PC-9 (cell line): ENCODE data around the gene POU6F2. TPM values are rescaled to one million over a fixed set of nuclear protein-coding genes. Genes with fewer than 3 reads are reported as not detected.

ENCODE experiments used
- BruUV-seq: library from RNA; stranded (reverse); fragments of 400-500 nt; replicated peaks from 2 replicates; lab custom pipeline; 2021; lab: Mats Ljungman, UMichigan
- CTCF ChIA-PET: fragments of 300-600 bp; sonication (Branson Sonifier 250); formaldehyde crosslinking; loops from one replicate; lab custom pipeline; 2022; ENCODE audit warnings: antibody characterized with exemption; lab: Charles Lee
- POLR2A ChIA-PET: fragments of 300-600 bp; sonication (Branson Sonifier 250); formaldehyde crosslinking; loops from one replicate; lab custom pipeline; 2022; ENCODE audit warnings: antibody characterized with exemption; ENCODE audit not compliant: unreplicated experiment; lab: Charles Lee
- DNase-seq, 2 experiments: peaks; one replicate each; pipeline versions ENCODE4 v3.0.0 to v3.0.0-alpha.2; 2015 to 2022; ENCODE audit warnings: mixed read lengths in 1 of 2
- H2AFZ ChIP-seq: fragments of 200-600 bp; sonication (generic); 2 replicates; pipeline ENCODE4 v1.8.1; 2017; ENCODE audit warnings: antibody characterized with exemption
- H3F3A ChIP-seq: fragments of 200-600 bp; sonication (generic); 2 replicates; pipeline ENCODE4 v1.8.1; 2017; ENCODE audit warnings: antibody characterized with exemption, mild to moderate bottlenecking, low read depth; ENCODE audit not compliant: insufficient read depth
- H3K27ac ChIP-seq: fragments of 200-600 bp; sonication (generic); 2 replicates; pipeline ENCODE4 v1.6.1; 2016; ENCODE audit warnings: mixed run types
- H3K27me3 ChIP-seq: fragments of 200-600 bp; sonication (generic); 2 replicates; pipeline ENCODE4 v1.6.1; 2016; ENCODE audit warnings: low read depth, mixed run types; ENCODE audit not compliant: insufficient read depth
- H3K36me3 ChIP-seq: fragments of 200-600 bp; sonication (generic); 2 replicates; pipeline ENCODE4 v1.6.1; 2016; ENCODE audit warnings: low read depth, mixed run types
- H3K4me1 ChIP-seq: fragments of 200-600 bp; sonication (generic); replicated peaks from 2 replicates; pipeline ENCODE4 v1.6.1; 2016; ENCODE audit warnings: mixed run types; ENCODE audit not compliant: insufficient read depth
- H3K4me2 ChIP-seq: fragments of 200-600 bp; sonication (generic); 2 replicates; pipeline ENCODE4 v1.6.1; 2017; ENCODE audit warnings: mixed run types
- H3K4me3 ChIP-seq: fragments of 200-600 bp; sonication (generic); 2 replicates; pipeline ENCODE4 v1.6.1; 2016; ENCODE audit warnings: mixed run types
- H3K79me2 ChIP-seq: fragments of 200-600 bp; sonication (generic); 2 replicates; pipeline ENCODE4 v1.6.1; 2017; ENCODE audit warnings: low read depth, mixed run types
- H3K9me2 ChIP-seq: fragments of 200-600 bp; sonication (generic); 2 replicates; pipeline ENCODE4 v1.8.1; 2017; ENCODE audit warnings: mild to moderate bottlenecking; ENCODE audit not compliant: insufficient read depth
- H3K9me3 ChIP-seq: fragments of 200-600 bp; sonication (generic); 2 replicates; pipeline ENCODE4 v1.8.1; 2016; ENCODE audit warnings: low read depth; ENCODE audit not compliant: insufficient read depth
- H4K20me1 ChIP-seq: fragments of 200-600 bp; sonication (generic); 2 replicates; pipeline ENCODE4 v1.8.1; 2017; ENCODE audit not compliant: insufficient read depth
- CTCF ChIP-seq: fragments of 200-600 bp; sonication (generic); conservative IDR thresholded peaks from 2 replicates; pipeline ENCODE4 v1.6.1; 2017; ENCODE audit warnings: mixed run types, antibody characterized with exemption, mild to moderate bottlenecking, moderate library complexity
- EZH2 ChIP-seq: fragments of 200-600 bp; sonication (generic); IDR thresholded peaks from 2 replicates; pipeline ENCODE4 v1.8.0; 2017; ENCODE audit warnings: antibody characterized with exemption, low read depth
- intact Hi-C: fragments of 100-400 bp; cut with micrococcal nuclease; formaldehyde crosslinking; loops from one replicate; pipeline ENCODE4 v1.10.0; 2022; ENCODE audit not compliant: unreplicated experiment
- total RNA-seq: library from RNA; stranded (reverse); gene quantifications from 2 replicates; pipeline ENCODE4 v1.2.3, GENCODE V29; 2021

Gene POU6F2
- total RNA-seq, 1 experiment from 2014 or later, result not detected

GRCh38 chr7:39360038-39360437, 382.3 kb downstream of the POU6F2 start:
- Histone ChIP-seq H3K27ac (no peak overlapping the region), H3K4me3 (no peak overlapping the region), H4K20me1 (no peaks in the 10 kb centered on the region), H3K4me2 (no peak overlapping the region), H3K4me1 (no peaks in the 10 kb centered on the region), H3K79me2 (no peaks in the 10 kb centered on the region), H3K36me3 (no peaks in the 10 kb centered on the region), H3K27me3 (peaks cover 32% of the 10 kb centered on the region), H3K9me3 (no peaks in the 10 kb centered on the region), H3K9me2 (no peaks in the 10 kb centered on the region), H3F3A (no peaks in the 10 kb centered on the region), H2AFZ (no peak overlapping the region)
- ChIA-PET POLR2A (no interaction called here), CTCF (no interaction called here)
- intact Hi-C loops, result no loop called here
- BruUV-seq, result no TSS peak
- DNase-seq, result no peak
- TF ChIP-seq CTCF, result no peak
- no peak for TF ChIP-seq EZH2

GRCh38 chr7:39360766-39361165, 383.1 kb downstream of the POU6F2 start:
- no peak for TF ChIP-seq CTCF
- DNase-seq, result no peak
- H3K36me3 ChIP-seq, result no peaks in the 10 kb centered on the region
- H3K9me3 ChIP-seq, result no peaks in the 10 kb centered on the region
- H3K9me2 ChIP-seq, result no peaks in the 10 kb centered on the region
- ChIA-PET CTCF (no interaction called here), POLR2A (no interaction called here)
- peaks cover 32% of the 10 kb centered on the region for H3K27me3 ChIP-seq
- intact Hi-C loops, result no loop called here
- H3K4me3 ChIP-seq, result no peak overlapping the region
- no TSS peak for BruUV-seq
- no peak overlapping the region for H3K4me2 ChIP-seq
- no peak overlapping the region for H3K27ac ChIP-seq
- H3K4me1 ChIP-seq, result no peaks in the 10 kb centered on the region
- H4K20me1 ChIP-seq, result no peaks in the 10 kb centered on the region
- no peaks in the 10 kb centered on the region for H3K79me2 ChIP-seq
- H2AFZ ChIP-seq, result no peak overlapping the region
- no peaks in the 10 kb centered on the region for H3F3A ChIP-seq

GRCh38 chr7:39365751-39366295, 388.1 kb downstream of the POU6F2 start:
- no peaks in the 10 kb centered on the region for H3K9me3 ChIP-seq
- POLR2A ChIA-PET, result no interaction called here
- intact Hi-C loops, result no loop called here
- no peaks in the 10 kb centered on the region for H3K9me2 ChIP-seq
- no peaks in the 10 kb centered on the region for H3F3A ChIP-seq
- CTCF ChIA-PET, result no interaction called here
- no peaks in the 10 kb centered on the region for H3K79me2 ChIP-seq
- no peak overlapping the region for H3K4me2 ChIP-seq
- no peak overlapping the region for H3K27ac ChIP-seq
- H3K27me3 ChIP-seq, result peaks cover 49% of the 10 kb centered on the region
- no peak overlapping the region for H2AFZ ChIP-seq
- no peak for TF ChIP-seq EZH2
- TF ChIP-seq CTCF, result no peak
- no peaks in the 10 kb centered on the region for H4K20me1 ChIP-seq
- H3K4me1 ChIP-seq, result no peaks in the 10 kb centered on the region
- H3K4me3 ChIP-seq, result no peak overlapping the region
- no TSS peak for BruUV-seq
- H3K36me3 ChIP-seq, result no peaks in the 10 kb centered on the region
- DNase-seq, result no peak
